Epithelial cell of prostate (primary cell): ENCODE measurements around the gene SULT2B1.
"Not testable (repeated sequence)": the region's sequence is repeated elsewhere in the genome, so short reads cannot be mapped to it uniquely, and the experiment has no call there.

Experiments
- DNase-seq: peaks from one replicate; pipeline ENCODE4 v3.0.0-alpha.2; 2011; ENCODE audit warnings: low read depth, low spot score
- H3K27ac ChIP-seq: fragments of 450-650 bp; 2 replicates; pipeline ENCODE4 v1.5.1; 2017; ENCODE audit warnings: mild to moderate bottlenecking

The SULT2B1 gene

DNA sequence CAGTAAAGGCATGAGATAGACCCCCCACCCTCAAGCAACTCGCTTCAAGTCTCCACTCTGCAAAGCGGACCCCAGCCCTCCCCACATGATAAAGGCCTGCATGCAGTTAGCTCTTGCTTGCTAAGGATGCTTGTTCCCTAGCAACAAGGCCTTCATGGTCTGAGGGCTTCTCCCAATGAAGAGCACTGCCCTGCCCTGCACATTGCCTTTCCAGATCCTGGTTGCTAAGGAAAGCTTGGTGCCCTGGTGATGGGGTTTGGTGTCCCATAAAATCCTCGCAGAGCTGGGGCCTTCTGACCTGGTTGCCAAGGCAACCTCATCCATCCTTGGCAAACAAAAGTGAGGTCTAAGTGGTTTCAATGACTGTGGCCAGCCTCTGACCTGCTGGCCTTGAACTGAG lies 79.3 kb downstream of the SULT2B1 start:
- H3K27ac ChIP-seq: no peak overlapping the region
- DNase-seq: no peak

DNA sequence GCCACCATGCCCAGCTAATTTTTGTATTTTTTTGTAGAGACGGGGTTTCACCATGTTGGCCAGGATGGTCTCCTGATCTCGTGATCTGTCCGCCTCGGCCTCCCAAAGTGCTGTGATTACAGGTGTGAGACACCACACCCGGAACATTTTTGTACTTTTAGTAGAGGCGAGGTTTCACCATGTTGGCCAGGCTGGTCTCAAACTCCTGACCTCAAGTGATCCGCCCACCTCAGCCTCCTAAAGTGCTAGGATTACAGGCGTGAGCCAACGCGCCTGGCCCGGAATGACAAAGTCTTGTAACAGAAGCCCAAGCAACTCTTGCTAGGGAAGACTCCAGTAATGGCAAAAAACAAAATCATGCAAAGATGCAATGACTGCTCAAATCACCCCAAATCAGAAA lies 80.3 kb downstream of the SULT2B1 start:
- not testable (repeated sequence) for DNase-seq

DNA sequence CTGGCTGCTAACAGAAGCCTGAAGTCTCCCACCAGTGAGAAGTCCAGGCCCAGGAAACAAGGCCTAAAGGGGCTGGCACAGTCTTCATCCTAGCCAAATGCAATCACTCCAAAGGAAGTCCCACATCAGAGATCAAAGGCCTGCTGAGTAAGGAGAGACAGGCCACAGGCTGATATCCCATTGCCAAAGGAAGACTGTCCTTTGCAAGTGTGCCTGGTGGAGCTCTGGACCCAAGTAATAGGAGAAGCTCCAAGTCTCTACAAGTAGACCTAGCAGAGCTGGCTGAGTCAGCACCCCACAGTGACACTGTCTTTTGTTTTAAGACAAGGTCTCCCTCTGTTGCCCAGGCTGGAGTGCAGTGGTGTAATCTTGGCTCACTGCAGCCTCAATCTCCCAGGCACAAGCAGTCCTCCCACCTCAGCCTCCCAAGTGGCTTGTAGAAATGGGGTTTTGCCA lies 80.7 kb downstream of the SULT2B1 start:
- DNase-seq: no peak

More for the DNA sequence above, 80.3 kb downstream of the SULT2B1 start:
- H3K27ac ChIP-seq: peak overlapping the region; percentile 91

DNA sequence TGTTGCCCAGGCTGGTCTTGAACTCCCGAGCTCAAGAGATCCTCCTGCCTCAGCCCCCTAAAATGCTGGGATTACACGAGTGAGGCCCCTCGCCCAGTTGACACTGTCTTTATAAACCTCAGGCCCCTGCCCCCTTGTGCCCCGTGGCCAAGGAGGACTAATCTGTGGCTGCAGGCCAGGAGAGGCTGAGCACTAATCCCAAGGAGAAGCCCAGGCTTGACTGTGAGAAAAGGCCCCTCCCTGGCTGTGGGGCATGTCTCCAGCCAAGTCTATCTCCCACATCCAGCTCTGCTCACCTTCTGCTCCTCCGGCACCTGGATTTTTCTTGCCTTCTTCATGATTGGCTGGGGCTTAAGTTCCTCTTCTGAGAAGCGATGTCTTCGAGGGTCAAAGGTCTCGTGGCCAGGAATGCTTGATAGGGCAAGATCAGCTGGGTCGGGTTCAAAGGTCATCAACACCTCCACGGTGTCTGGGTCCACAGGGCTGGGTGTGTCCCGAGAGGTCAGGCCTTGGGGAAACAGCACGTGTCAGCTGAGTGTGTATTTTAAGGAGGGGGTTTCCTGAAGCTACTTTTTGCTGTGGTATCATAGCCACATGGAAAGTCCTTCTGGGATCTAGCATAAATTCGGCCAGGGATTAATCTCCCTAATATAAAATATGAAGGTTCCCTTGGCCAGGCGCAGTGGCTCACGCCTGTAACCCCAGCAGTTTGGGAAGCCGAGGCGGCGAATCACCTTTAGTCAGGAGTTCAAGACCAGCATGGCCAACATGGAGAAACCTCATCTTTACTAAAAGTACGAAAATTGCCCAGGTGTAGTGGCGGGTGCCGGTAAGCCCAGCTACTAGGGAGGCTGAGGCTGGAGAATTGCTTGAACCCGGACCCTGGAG lies 81.4 kb downstream of the SULT2B1 start:
- peak overlapping the region; percentile 91 for H3K27ac ChIP-seq
- no peak for DNase-seq

More for the DNA sequence above, 80.7 kb downstream of the SULT2B1 start:
- H3K27ac ChIP-seq: peak overlapping the region; percentile 91

DNA sequence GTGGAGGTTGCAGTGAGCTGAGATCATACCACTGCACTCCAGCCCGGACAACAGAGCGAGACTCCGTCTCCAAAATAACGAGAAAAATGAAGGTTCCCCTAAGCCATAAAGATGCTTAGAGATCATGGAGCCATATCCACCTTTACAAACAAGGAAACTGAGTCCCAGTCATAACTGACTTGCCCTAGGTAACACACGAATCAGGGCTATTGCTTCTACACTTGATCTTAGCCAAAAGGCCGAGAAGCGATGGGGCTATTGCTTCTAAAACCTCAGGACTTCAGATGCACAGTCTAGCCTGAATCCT lies 82.0 kb downstream of the SULT2B1 start:
- no peak for DNase-seq
- H3K27ac ChIP-seq: peak overlapping the region; percentile 91

DNA sequence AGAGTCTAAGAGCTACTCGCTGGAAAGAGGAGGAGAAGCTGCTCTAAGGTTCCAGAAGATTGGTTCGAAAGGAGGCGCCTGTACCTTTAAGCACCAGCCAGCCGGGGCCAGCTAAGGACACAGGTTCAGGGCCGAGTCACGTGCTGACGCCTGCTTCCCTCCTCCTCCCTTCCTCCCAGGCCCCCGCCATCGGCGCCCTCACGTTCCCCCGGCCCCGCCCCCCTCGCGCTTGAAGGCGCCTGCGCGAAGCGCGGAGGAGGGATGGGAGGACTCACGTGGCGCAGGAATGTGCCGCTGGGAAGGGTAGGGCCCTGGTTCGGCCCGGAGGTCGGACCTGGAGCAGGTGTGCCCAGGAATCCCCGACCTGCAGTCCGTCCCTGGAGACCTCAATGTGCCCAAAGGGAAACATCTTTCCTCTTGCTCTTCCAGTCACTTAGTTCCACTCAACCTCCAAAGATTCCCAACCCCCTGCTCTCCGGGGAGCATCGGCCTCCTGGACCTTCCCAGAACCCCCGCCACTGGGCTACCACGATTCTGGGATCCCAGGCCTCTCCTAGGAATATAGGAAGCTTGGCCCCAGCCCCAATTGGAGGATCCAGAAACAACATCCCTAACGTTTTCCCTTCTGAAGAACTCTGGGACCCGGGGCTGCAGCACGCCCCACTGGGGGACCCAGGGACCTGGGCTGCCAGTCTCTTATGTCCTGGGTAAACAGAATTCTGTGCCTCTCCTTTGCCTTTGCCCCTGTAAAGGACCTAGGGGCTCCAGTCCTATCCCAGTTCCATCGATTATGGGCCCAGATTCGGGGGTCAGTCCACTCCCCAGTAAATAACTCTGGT lies 82.7 kb downstream of the SULT2B1 start:
- DNase-seq: peak; percentile 84
- H3K27ac ChIP-seq: peak overlapping the region; percentile 91

DNA sequence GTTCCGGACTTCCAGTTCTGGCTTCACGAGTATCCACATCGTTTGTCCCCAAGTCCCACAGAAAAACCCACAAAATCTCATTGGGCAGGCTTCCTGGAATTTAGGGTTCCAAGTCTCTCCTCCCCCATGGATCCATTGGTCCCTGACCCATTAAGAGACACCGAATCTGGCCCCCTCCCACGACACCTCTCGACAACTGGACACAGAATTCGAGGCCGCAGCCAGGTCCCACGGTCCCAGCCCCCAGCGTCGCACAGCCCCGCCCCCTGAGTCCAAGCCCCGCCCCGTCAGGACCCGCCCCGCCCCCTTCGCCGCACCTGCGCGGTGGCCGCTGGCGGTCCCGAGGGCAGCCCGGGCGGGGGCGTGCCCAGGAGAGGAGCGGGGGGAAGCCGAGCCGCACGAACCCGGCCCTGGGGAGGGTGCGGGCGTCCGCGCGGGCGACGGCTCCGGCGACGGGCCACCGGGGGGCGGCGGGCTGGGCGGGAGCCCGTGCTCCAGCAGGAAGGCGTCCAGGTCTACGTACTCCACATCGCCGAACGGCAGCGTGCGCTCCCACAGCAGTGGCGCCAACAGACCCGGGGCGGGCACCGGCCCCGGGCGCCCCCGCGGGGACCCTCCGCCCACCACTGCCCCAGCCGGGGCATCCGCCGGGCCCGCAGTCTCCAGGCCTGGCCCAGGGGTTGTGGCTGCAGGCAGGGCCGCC lies 83.4 kb downstream of the SULT2B1 start:
- H3K27ac ChIP-seq: peak overlapping the region; percentile 91
- no peak for DNase-seq

DNA sequence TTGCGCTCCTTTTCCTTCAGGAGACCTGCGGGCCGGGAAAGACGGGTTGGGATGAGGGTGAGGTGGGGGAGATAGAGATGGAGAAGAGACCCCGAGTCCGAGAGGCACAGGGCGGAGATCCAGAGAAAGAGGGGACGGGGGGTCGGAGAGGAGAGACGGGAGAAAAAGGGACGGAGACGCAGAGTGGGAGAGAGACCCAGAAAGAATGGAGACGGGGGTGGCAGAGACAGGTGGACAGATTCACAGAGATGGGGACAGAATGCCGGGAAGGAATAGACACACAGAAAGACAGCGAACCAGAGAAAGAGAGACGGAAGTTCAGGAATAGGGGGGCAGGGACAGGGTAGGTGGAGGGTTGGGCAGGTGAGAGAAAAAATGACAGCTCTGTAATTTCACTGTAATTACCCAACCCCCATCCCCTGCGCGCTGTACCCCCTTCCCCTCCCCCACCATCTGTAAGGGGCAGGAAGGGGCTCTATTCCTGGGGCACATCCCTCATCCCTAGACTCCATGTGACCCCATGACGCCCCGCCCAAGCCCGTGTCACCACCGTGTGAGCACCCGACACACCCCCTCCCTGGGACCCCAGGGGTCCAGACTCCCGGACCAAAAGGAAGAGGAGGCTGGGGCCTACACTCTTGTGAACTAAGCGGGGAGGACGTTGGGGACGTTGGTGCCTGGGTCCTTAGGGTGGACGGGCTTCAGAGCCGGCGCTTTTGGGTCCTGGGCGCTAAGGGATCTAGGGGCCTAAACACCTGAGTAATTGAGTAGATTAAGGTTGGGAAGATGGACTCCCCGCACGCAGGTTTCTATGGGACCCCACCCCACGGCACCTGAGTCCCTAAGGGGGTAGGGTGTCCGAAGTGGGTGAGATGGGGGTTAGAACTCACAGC lies 84.2 kb downstream of the SULT2B1 start:
- DNase-seq: no peak
- peak overlapping the region; percentile 91 for H3K27ac ChIP-seq

DNA sequence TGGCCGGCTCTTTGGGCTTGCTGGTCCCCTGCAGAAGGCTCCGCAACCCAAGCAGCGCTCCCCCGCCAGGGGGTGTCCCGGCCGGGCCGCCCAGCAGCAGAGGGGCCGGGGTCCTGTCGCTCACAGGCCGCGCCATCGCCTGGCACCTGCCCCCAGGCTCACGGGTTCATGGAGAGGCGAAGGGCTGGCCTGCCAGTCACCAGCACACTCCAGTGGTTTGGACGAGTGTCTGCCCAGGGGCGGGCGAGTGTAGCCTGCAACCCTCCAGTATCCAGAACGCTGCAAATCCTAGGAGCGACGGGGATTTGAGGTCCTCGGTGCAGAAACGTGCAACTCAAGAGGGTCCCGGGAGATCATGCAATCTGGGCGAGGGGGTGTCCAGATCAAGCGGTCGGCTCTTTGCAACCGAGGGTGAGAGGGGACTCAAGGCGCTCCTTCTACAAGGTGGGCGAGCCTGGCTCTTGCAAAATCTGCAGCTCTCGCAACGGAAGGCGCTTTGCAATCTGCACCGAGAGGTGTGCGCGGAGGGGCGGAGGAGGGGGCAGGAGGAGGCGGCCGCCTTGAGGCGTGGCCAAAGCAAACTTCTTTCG lies 85.0 kb downstream of the SULT2B1 start, which contains the start of gene DBP:
DBP (minus strand) TSS at position 521 of the 590 bp plus-strand sequence; CDS start at position 136, 385 bp downstream.
- no peak for DNase-seq

DNA sequence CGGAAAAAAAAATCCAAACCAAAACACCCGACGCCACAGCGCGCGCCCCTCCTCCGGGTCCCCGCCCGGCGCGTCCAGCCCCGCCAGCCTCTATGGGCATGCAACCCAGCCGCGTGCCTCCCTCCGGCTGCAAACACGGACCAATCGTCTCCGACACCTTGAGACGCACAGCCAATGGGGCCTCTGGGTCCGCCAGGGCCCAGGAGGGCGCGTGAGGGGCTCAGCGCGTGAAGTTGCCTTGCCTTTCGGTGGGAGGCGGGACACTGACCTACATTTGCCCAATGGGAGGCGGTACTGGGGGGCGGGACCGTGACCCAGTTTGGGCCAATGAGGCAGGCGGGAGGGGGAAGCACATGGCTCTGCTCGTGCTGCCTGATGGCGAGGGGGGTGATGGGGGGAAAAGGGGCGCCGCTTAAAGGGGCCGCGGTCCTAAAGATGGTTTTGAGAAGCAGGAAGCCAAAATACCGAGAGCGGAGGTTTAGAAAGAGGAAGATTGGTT lies 85.5 kb downstream of the SULT2B1 start:
- peak overlapping the region; percentile 91 for H3K27ac ChIP-seq

More for the DNA sequence above, 85.0 kb downstream of the SULT2B1 start, which contains the start of gene DBP:
- H3K27ac ChIP-seq: peak within 1 kb of the TSS; percentile 91

DNA sequence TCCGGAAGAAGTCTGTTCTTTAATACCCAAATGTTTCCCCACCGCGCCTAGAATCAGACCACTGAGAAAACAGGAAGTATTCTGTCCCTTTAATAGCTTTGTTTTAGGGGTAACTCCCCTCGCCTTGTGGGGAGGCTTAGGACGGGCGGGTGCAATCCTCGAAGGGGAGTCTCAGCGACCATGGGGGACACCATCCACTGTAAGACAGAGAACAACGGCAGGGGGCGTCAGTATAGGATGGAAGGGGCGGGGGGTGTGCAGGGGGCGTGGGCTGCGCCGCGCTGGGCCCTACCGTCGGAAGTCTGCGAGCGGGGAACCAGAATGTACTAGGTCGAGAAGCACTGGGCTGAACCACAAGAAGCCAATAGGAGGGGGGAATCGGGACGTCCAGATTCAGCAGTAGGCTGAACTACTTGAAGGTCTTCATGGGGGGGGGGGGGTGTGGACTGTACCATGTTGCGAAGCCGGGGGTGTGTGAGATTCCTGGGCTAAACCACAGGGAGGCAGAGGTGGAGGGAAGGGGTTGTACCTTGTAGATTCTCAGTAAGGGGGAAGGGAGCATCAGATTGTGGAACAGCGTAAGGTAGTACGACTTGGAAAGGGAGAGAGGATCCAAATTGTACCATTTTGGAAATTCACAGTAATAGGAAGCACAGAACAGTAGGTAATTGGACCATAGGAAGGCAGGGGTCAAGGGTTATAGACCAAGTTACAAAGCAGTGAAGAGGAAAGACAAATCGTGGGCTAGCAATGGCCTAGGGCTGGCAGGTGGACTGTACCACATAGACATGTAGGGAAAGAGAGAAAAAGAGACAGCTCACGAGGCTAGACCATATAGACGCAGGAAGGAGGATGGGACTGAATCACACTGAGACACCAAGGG lies 86.2 kb downstream of the SULT2B1 start:
- DNase-seq: peak; percentile 82

More for the DNA sequence above, 85.5 kb downstream of the SULT2B1 start:
- peak; percentile 90 for DNase-seq

DNA sequence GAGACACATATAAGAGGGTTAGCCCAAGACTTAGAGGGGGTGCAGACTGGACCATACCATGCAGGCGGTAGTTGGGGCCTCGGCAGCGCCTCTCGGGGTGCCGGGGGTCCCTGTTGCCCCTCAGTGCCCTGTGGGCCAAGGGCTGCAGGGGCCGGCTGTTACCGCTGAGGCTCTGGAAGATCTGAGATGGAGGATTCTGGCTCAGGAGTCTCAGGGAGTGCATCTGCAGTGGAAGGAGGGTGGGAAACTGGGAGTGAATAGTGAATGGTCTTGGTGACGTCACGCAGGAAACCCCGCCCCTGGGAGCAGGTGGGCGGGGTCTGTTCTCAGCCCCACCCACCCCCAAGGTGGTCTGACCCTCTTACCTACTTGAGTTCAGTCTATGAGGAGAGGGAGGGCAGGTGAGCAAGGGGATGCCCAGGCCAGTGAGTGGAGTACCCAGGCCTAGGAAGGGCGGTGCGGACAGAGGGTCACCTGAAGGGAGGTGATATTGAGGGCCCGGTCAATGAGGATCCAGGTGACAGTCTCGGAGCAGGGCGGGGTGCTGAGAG lies 86.9 kb downstream of the SULT2B1 start:
- no peak for DNase-seq
- no peak overlapping the region for H3K27ac ChIP-seq

More for the DNA sequence above, 86.2 kb downstream of the SULT2B1 start:
- H3K27ac ChIP-seq: peak overlapping the region; percentile 91

DNA sequence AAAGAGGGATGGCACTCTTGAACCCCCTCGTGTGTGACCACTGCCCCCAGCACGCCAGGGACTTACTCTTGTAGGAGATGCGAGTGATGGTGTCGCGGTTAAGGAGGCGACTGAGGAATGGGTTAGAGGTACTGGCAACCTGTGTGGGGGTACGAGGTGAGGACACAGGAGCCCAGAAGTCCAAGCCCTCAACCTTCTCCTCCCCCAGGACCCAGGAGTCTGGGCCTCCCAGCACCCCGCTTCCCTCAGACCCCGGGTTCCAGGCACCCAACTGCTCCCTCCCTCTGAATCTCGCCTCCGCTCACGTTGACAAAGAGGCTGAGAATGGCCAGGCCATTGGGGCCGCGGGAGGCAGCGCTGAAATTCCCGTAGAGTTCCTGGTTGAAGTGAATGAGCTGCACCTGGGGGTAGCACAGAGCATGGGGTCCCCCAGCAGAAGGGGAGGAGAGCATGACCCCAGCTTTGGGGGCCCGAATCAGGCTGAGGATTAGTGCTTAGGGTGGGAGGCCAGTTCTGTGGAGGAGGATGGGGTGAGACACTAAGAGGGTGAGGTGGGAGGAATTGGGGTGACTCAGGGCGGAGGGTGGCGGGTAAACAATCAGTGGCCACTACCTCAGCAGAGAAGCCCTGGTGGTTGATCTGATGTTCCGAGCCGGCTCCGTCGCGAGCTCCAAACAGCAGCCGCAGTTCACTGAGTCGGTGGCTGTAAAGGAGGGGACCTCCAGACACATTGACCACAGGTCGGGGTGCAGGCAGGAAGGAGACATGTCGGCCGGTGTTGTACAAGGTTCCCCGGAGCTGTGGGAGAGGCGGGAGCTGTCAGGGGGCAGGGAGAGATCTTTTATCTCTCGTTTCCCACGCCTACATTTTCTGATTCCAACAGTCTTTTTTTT lies 87.8 kb downstream of the SULT2B1 start:
- H3K27ac ChIP-seq: no peak overlapping the region
- DNase-seq: no peak

DNA sequence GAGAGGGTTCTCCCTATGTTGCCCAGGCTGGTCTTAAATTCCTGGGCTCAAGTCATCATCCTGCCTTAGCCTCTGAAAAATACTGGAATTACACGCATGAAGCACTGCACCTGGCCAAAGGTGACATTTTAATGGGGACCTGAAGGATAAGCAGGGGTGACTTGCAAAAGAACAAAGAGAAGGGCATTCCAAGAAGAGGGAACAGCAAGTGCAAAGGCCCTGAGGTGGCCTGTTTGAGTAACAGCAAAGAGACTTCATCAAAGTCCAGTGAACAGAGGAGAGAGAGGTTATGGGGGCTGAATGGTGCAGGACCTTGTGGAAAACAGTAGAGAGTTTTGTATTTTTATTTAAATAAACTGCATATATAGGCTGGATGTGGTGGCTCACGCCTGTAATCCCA lies 89.9 kb downstream of the SULT2B1 start:
- H3K27ac ChIP-seq: no peak overlapping the region
- DNase-seq: no peak

DNA sequence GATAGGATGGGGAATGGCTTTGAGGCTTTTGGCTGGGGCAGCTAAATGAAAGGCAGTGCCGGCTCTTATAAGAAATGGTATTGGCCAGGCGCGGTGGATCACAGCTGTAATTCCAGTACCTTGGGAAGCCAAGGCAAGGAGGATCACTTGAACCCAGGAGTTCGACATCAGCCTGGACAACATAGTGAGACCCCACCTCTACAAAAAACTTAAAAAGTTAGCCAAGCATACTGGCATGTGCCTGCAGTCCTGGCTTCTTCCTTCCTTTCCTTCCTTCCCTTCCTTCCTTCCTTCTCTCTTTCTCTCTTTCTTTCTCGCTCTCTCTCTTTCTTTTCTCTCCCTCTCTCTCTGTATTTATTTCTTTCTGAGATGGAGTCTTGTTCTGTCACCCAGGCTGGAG lies 90.9 kb downstream of the SULT2B1 start:
- H3K27ac ChIP-seq: no peak overlapping the region
- no peak for DNase-seq

DNA sequence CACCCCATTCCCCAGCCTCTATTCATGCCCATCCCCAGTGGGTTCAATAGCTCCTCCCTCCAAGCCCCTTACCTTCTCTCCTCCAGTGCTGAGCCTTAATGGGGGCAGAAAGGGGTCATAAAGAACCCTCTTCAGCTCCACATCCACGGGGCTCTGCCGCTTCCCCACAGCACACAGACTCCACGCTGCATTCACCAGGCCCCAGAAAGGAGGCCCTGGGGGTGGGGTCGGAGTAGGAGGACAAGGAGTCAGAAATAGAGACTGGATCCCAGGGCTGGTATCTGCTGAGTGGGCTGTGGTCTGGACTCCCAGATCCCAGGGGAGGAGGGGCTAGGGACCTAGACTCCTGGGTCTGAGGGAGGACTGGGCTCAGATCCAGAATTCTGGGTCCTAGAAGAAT lies 92.4 kb downstream of the SULT2B1 start:
- no peak overlapping the region for H3K27ac ChIP-seq
- no peak for DNase-seq
